PFSK-1 (cell line): ENCODE measurements around the gene SRGAP2C. TPM values are rescaled to one million over a fixed set of nuclear protein-coding genes. Genes with fewer than 3 reads are reported as not detected.
"Not testable (repeated sequence)": the region's sequence is repeated elsewhere in the genome, so short reads cannot be mapped to it uniquely, and the experiment has no call there.

Experiments used
- FOXP2 ChIP-seq: optimal IDR thresholded peaks from 2 replicates; pipeline ENCODE3; 2011; ENCODE audit warnings: borderline replicate concordance, control low read depth, inconsistent platforms; ENCODE audit not compliant: insufficient read depth; ENCODE audit errors: extremely low read length, extremely low read depth
- POLR2AphosphoS5 ChIP-seq: IDR thresholded peaks from 2 replicates; pipeline ENCODE4 v1.6.1; 2012; ENCODE audit warnings: low read depth, mild to moderate bottlenecking, control low read depth, low read length, moderate library complexity
- SIN3A ChIP-seq: IDR thresholded peaks from 2 replicates; pipeline ENCODE4 v1.6.1; 2012; ENCODE audit warnings: mild to moderate bottlenecking, low read length, moderate library complexity, borderline replicate concordance; ENCODE audit not compliant: insufficient read depth
- TAF1 ChIP-seq: IDR thresholded peaks from 2 replicates; pipeline ENCODE4 v1.6.1; 2012; ENCODE audit warnings: low read length, control low read depth, borderline replicate concordance; ENCODE audit not compliant: insufficient read depth
- polyA plus RNA-seq: library from polyadenylated mRNA; unstranded; fragments of >200 nt; gene quantifications from one replicate; pipeline ENCODE4 v1.2.1, GENCODE V29; 2012; ENCODE audit warnings: low read depth, missing spikeins; ENCODE audit not compliant: insufficient read length
- TF ChIP-seq, protein P1 (sequence below), 2 experiments: IDR thresholded peaks; 2 replicates each; pipeline versions ENCODE4 v1.6.1 to v1.8.0; 2011 to 2012; ENCODE audit warnings: low read depth in 2 of 2, low read length in 2 of 2, control low read depth in 1 of 2, inconsistent platforms in 1 of 2, mild to moderate bottlenecking in 1 of 2, moderate library complexity in 1 of 2; ENCODE audit not compliant: insufficient read depth in 1 of 2

The SRGAP2C gene
- 19.5 TPM for polyA plus RNA-seq

- TF ChIP-seq, protein P1, sequence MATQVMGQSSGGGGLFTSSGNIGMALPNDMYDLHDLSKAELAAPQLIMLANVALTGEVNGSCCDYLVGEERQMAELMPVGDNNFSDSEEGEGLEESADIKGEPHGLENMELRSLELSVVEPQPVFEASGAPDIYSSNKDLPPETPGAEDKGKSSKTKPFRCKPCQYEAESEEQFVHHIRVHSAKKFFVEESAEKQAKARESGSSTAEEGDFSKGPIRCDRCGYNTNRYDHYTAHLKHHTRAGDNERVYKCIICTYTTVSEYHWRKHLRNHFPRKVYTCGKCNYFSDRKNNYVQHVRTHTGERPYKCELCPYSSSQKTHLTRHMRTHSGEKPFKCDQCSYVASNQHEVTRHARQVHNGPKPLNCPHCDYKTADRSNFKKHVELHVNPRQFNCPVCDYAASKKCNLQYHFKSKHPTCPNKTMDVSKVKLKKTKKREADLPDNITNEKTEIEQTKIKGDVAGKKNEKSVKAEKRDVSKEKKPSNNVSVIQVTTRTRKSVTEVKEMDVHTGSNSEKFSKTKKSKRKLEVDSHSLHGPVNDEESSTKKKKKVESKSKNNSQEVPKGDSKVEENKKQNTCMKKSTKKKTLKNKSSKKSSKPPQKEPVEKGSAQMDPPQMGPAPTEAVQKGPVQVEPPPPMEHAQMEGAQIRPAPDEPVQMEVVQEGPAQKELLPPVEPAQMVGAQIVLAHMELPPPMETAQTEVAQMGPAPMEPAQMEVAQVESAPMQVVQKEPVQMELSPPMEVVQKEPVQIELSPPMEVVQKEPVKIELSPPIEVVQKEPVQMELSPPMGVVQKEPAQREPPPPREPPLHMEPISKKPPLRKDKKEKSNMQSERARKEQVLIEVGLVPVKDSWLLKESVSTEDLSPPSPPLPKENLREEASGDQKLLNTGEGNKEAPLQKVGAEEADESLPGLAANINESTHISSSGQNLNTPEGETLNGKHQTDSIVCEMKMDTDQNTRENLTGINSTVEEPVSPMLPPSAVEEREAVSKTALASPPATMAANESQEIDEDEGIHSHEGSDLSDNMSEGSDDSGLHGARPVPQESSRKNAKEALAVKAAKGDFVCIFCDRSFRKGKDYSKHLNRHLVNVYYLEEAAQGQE (IDR thresholded peaks at IDR 0.05; ENCODE audit: insufficient read depth in 1 of 2, low read depth in 2 of 2, low read length in 2 of 2) = not testable (repeated sequence)
- TF ChIP-seq TAF1, SIN3A: not testable (repeated sequence)
Observed at GRCh38 chr1:121184290-121185127, at the start of gene SRGAP2C, which contains the start of gene FAM72B. SRGAP2C (plus strand) TSS chr1:121184975; CDS start chr1:121187447, 2,472 bp downstream. FAM72B (minus strand) TSS chr1:121184340; CDS start chr1:121183489, 851 bp downstream.

GRCh38 chr1:121408354-121408753, 223.6 kb downstream of the SRGAP2C start:
- TF ChIP-seq, protein P1 (IDR thresholded peaks at IDR 0.05; ENCODE audit: insufficient read depth in 1 of 2, low read depth in 2 of 2, low read length in 2 of 2) = no peak
- TF ChIP-seq FOXP2 (no peak), TAF1 (no peak)

DNA sequence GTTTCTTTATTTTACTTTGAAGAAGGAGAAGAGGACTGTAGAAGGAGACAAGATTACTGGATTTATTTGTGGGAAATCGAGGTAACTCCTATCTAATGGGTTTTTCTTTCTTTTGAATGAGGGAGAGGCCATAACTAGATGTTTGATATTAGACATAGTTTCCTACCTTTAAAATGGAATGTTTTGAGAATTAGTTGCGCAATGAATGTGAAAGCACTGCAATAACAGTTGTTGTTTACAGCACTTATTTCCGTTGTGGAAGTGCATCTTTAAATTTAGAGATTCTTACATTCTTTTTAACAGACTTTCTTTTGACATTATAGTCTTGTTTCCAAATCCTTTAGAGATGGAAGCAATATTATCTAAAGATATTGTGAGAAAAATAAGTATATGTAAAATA, 229.0 kb downstream of the SRGAP2C start:
- TF ChIP-seq POLR2AphosphoS5 = no peak
- TF ChIP-seq FOXP2 = no peak
- TF ChIP-seq, protein P1 (IDR thresholded peaks at IDR 0.05; ENCODE audit: insufficient read depth in 1 of 2, low read depth in 2 of 2, low read length in 2 of 2) = no peak
- TF ChIP-seq TAF1 = no peak
- no peak for TF ChIP-seq SIN3A

DNA sequence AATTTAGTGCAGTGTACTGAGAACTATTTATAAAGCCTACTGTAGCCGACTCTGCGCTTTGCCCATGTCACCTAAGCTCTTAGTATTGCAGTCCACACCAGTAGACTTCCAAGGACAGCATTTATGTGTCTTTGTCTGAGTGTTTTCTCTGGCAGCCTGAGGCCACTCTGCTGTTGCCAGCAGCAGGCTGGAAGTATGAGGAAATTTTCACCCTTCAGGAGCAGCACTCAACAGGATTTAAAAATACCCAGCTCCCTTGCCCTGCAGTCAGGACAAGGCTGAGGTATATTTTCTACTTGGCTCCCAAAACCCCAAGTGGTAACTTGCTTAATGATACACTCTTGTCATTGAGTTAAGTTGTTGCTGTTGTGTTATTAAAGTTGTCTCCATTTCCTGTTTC, 230.1 kb downstream of the SRGAP2C start:
- no peak for TF ChIP-seq POLR2AphosphoS5
- TF ChIP-seq, protein P1 (IDR thresholded peaks at IDR 0.05; ENCODE audit: insufficient read depth in 1 of 2, low read depth in 2 of 2, low read length in 2 of 2) = no peak
- TF ChIP-seq FOXP2 = no peak
- no peak for TF ChIP-seq TAF1
- no peak for TF ChIP-seq SIN3A
